Right renal cortex interstitium (tissue), 3 donors: ENCODE data around the gene GPR176. TPM values are rescaled to one million over a fixed set of nuclear protein-coding genes. Genes with fewer than 3 reads are reported as not detected.

Experiments used
- DNase-seq, 3 donors: peaks; one replicate each; pipeline ENCODE4 v3.0.0-alpha.2; 2013; ENCODE audit warnings: low read depth in 3 of 3, low spot score in 2 of 3
- polyA plus RNA-seq, 3 donors: library from polyadenylated mRNA; unstranded; fragments of 120-200 nt; gene quantifications; one replicate each; pipeline ENCODE4 v1.2.1, GENCODE V29; 2013; ENCODE audit not compliant: insufficient read length in 3 of 3

GPR176 gene
- polyA plus RNA-seq, 3 donors: 14.9 to 17.5 (median 15.2) TPM

- no peak for DNase-seq
Observed at GRCh38 chr15:39860871-39861270, 59.2 kb downstream of the GPR176 start.

- DNase-seq: no peak
Observed at GRCh38 chr15:39860200-39860599, 59.9 kb downstream of the GPR176 start.

GRCh38 chr15:39859636-39860035 lies 60.4 kb downstream of the GPR176 start:
- no peak for DNase-seq

- DNase-seq: no peak
Observed at GRCh38 chr15:39857132-39857531, 62.9 kb downstream of the GPR176 start.

- DNase-seq: no peak
Observed at GRCh38 chr15:39856357-39856756, 63.7 kb downstream of the GPR176 start.

GRCh38 chr15:39855400-39855799 lies 64.7 kb downstream of the GPR176 start:
- no peak for DNase-seq

GRCh38 chr15:39854161-39854560 lies 65.9 kb downstream of the GPR176 start:
- DNase-seq: no peak

- no peak for DNase-seq
Observed at GRCh38 chr15:39852250-39852649, 67.8 kb downstream of the GPR176 start.

- DNase-seq: no peak
Observed at GRCh38 chr15:39851500-39852092, 68.5 kb downstream of the GPR176 start.

- no peak for DNase-seq
Observed at GRCh38 chr15:39850436-39850835, 69.6 kb downstream of the GPR176 start.

GRCh38 chr15:39846108-39846507 lies 74.0 kb downstream of the GPR176 start:
- DNase-seq: no peak

- DNase-seq: no peak
Observed at GRCh38 chr15:39845582-39845981, 74.5 kb downstream of the GPR176 start.

GRCh38 chr15:39843565-39843964 lies 76.5 kb downstream of the GPR176 start:
- DNase-seq: no peak

GRCh38 chr15:39837454-39837853 lies 82.6 kb downstream of the GPR176 start:
- no peak for DNase-seq

GRCh38 chr15:39835550-39835949 lies 84.5 kb downstream of the GPR176 start:
- no peak for DNase-seq

GRCh38 chr15:39834256-39834655 lies 85.8 kb downstream of the GPR176 start:
- no peak for DNase-seq

- DNase-seq: no peak
Observed at GRCh38 chr15:39833515-39833981, 86.5 kb downstream of the GPR176 start.

- DNase-seq: no peak
Observed at GRCh38 chr15:39830166-39830565, 89.9 kb downstream of the GPR176 start.

GRCh38 chr15:39828374-39828931 lies 91.6 kb downstream of the GPR176 start:
- DNase-seq: no peak

- no peak for DNase-seq
Observed at GRCh38 chr15:39826975-39827374, 93.1 kb downstream of the GPR176 start.

- no peak for DNase-seq
Observed at GRCh38 chr15:39823634-39824033, 96.4 kb downstream of the GPR176 start.

GRCh38 chr15:39820050-39820602 lies 99.9 kb downstream of the GPR176 start:
- no peak for DNase-seq
